ENCODE results near the gene ZBP1. TPM values are rescaled to one million over a fixed set of nuclear protein-coding genes. Genes with fewer than 3 reads are reported as not detected.

The ZBP1 gene
- total RNA-seq, 4 donors from 2014 or later = 0.80 TPM; not detected in 3

GRCh38 chr20:57648878-57649616 lies 28.8 kb upstream of the ZBP1 start:
- no peak overlapping the region for H3K27ac ChIP-seq
- no peaks in the 10 kb centered on the region for H3K9me3 ChIP-seq
- DNase-seq (ENCODE audit: low spot score in 2 of 2) = no peak
- no peaks in the 10 kb centered on the region for H3K4me1 ChIP-seq
- H3K4me3 ChIP-seq = no peak overlapping the region
- H3K27me3 ChIP-seq = no peaks in the 10 kb centered on the region
- peaks cover 27% of the 10 kb centered on the region for H3K36me3 ChIP-seq
- TF ChIP-seq POLR2A (IDR thresholded peaks at IDR 0.05) = no peak
- no peak for TF ChIP-seq POLR2AphosphoS5 (IDR thresholded peaks at IDR 0.05)
- TF ChIP-seq CTCF (IDR thresholded peaks at IDR 0.05) = no peak
- TF ChIP-seq EP300 (IDR thresholded peaks at IDR 0.05) = no peak
- WGBS = 88% methylated on average over 14 of the region's 15 CpGs

GRCh38 chr20:57647933-57648785 lies 27.9 kb upstream of the ZBP1 start:
- no peak for TF ChIP-seq POLR2A (IDR thresholded peaks at IDR 0.05)
- TF ChIP-seq POLR2AphosphoS5 (IDR thresholded peaks at IDR 0.05) = no peak
- no peak for TF ChIP-seq EP300 (IDR thresholded peaks at IDR 0.05)
- TF ChIP-seq CTCF (IDR thresholded peaks at IDR 0.05) = no peak
- no peak overlapping the region for H3K27ac ChIP-seq
- H3K27me3 ChIP-seq = no peaks in the 10 kb centered on the region
- H3K4me1 ChIP-seq = no peaks in the 10 kb centered on the region
- no peak for DNase-seq (ENCODE audit: low spot score in 2 of 2)
- no peak overlapping the region for H3K4me3 ChIP-seq
- H3K9me3 ChIP-seq = no peaks in the 10 kb centered on the region
- 87% methylated on average over 23 of the region's 23 CpGs for WGBS
- H3K36me3 ChIP-seq = peaks cover 27% of the 10 kb centered on the region

DNA sequence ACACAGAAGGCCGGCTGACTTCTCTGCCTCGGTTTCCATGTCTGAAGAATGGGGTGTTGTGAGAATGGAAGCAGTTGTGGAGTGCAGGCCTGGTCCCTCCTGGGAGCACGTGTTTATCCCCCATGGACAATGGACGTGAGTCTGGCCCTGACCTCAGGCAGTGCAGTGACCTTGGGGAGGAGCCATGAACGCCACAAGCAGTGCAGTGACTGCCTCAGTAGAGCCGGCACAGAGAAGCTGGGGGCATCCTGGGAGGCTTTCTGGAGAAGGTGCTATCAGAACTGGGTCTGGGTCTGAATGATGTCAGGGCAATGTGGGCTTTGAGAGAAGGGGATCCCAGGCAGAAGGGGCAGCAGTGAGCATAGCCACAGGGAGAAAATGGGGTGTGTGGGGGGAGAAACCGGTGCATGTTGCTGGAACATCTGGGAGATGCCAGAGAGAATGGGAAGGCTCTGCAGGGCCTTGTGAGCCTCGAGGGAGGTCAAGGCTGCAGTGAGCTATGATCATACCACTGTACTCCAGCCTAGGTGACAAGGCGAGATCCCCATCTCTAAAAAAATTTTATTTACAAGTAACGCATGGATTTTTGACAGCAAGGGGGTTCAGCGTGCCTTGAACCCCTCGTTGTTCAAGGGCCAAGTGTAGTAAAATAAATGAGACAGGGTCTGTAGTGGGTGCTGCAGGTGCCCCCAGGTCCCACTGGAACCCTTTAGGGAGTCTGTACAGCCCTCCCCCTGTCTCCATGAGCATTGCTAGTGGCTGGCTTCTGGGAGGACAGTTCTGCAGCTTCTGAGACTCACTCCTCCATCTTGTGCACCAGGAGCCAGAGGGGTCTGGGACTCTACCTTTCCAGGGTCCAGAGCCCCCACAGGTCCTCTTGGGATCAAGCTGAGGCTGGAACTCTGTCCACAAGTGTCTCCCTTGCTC lies 27.0 kb upstream of the ZBP1 start:
- Histone ChIP-seq H3K36me3 (peaks cover 18% of the 10 kb centered on the region), H3K4me3 (no peak overlapping the region), H3K4me1 (no peaks in the 10 kb centered on the region), H3K9me3 (no peaks in the 10 kb centered on the region), H3K27me3 (no peaks in the 10 kb centered on the region), H3K27ac (no peak overlapping the region)
- WGBS = 69% methylated on average over 10 of the region's 12 CpGs
- TF ChIP-seq EP300 (IDR thresholded peaks at IDR 0.05) = no peak
- TF ChIP-seq CTCF (IDR thresholded peaks at IDR 0.05) = no peak
- TF ChIP-seq POLR2A (IDR thresholded peaks at IDR 0.05) = no peak
- TF ChIP-seq POLR2AphosphoS5 (IDR thresholded peaks at IDR 0.05) = no peak
- DNase-seq (ENCODE audit: low spot score in 2 of 2) = peak in 1 of 2 donors; percentile 29

- no peak for TF ChIP-seq EP300 (IDR thresholded peaks at IDR 0.05)
- TF ChIP-seq POLR2AphosphoS5 (IDR thresholded peaks at IDR 0.05) = no peak
- no peak for TF ChIP-seq CTCF (IDR thresholded peaks at IDR 0.05)
- TF ChIP-seq POLR2A (IDR thresholded peaks at IDR 0.05) = no peak
- H3K9me3 ChIP-seq = no peaks in the 10 kb centered on the region
- no peak for DNase-seq (ENCODE audit: low spot score in 2 of 2)
- no peak overlapping the region for H3K27ac ChIP-seq
- peaks cover 4% of the 10 kb centered on the region for H3K27me3 ChIP-seq
- 87% methylated on average over 5 of the region's 5 CpGs for WGBS
- H3K36me3 ChIP-seq = no peaks in the 10 kb centered on the region
- H3K4me1 ChIP-seq = no peaks in the 10 kb centered on the region
- H3K4me3 ChIP-seq = no peak overlapping the region
Measured at GRCh38 chr20:57638895-57639236, 18.6 kb upstream of the ZBP1 start.
